ENCODE results near the gene AMOTL2.

DNA sequence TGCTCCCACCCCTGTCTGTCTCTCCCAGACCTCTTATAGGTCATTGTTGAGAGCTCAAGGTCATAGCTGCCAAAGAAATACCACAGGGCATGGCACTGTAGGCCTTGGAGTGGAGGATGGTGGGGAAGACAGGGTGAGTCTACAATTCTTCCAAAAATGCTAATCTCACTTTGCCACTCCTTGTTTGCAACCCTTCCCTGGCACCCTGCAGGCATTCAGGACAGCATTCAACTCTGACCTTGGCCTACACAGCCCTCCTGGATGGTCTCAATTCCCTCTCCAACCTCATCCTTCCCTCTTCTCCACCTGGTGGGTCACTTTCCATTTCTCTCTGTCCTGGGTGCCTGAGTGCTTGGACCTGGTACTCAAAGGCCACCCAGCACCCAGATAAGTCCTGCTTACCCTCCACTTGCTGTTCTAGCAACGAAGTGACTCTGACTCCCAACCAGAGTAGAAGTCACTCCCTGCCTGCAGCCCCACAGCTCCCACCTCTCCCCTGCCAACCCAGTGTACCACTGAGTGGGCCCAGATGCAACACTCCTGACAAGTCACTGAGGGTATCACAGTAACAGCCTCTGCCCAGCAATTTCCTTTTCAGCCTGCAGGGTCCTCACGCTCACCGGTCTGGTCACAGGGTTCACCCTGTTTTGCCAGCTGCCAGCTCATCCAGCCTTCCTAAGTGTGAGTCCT lies 36.6 kb downstream of the AMOTL2 start:
- TF ChIP-seq, protein P1, sequence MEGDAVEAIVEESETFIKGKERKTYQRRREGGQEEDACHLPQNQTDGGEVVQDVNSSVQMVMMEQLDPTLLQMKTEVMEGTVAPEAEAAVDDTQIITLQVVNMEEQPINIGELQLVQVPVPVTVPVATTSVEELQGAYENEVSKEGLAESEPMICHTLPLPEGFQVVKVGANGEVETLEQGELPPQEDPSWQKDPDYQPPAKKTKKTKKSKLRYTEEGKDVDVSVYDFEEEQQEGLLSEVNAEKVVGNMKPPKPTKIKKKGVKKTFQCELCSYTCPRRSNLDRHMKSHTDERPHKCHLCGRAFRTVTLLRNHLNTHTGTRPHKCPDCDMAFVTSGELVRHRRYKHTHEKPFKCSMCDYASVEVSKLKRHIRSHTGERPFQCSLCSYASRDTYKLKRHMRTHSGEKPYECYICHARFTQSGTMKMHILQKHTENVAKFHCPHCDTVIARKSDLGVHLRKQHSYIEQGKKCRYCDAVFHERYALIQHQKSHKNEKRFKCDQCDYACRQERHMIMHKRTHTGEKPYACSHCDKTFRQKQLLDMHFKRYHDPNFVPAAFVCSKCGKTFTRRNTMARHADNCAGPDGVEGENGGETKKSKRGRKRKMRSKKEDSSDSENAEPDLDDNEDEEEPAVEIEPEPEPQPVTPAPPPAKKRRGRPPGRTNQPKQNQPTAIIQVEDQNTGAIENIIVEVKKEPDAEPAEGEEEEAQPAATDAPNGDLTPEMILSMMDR (IDR thresholded peaks at IDR 0.05; ENCODE audit: insufficient read depth, low read length, poor library complexity, severe bottlenecking), result no peak
- no peak for TF ChIP-seq EZH2phosphoT487 (conservative IDR thresholded peaks at IDR 0.05; ENCODE audit: low read length)

Measured in SU-DHL-6 (cell line).